HCEC 1CT (cell line): ENCODE measurements around the gene MAP7D2.

Experiments
- DNase-seq: peaks from one replicate; pipeline ENCODE4 v3.0.0-alpha.2; 2017

The MAP7D2 gene

GRCh38 chrX:20037186-20037585 is 79.5 kb downstream of the MAP7D2 start:
- DNase-seq: no peak

DNA sequence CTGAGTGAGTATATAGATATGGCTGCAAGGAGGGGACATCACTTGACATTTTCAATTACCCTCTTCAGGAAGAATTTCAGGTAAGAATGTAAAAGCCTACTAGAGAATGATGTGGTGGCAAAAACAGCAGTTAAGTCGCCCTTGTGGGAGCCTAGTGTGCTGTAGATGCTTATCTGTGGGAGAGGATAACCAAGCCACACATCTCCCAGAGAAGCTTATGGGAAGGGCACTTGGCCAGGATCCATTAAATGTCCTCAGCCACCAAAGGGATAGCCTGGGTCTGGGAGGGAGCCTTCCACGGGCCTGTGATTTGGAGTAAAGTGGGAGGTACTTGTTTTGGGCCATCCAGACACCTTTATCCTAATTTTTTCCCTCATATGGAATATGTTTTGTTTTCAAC is 84.5 kb downstream of the MAP7D2 start:
- DNase-seq: no peak

DNA sequence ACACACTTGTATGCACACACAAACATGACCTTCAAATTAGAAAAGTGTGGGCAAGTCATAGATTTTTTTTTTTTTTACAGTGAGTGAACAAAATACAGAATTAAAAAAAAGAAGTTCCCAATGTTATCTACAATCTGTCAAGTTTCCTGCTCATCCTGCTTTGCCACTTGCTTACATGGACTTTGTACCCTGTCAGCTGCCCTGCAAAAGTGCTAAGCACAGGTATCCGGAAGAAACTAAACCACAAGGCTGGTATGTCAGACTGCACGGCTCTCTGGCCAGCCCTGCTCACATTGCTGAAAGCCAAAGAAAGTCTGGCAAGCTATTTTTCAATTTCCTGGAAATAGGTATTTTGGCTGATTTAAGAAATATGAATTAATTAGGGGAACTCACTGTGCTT is 87.0 kb downstream of the MAP7D2 start:
- DNase-seq: no peak

DNA sequence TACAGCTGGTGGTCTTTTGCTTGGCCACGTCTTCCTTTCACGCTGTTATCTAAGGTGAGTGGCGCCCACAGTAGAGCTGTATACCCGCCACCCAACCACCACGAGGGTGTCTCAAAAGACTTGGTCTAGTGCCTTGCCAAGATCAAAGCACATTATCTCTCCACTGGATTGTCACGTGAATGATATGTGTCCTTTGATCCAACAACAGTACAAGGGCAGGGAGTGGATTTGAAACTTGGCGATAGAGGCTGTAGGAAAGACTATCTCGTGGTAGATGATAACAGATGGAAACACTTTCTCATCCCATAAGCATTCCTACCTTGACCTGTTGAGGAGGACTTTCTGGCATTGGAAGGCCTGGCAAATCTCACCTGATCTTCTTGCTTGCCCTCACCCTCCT is 88.1 kb downstream of the MAP7D2 start:
- DNase-seq: no peak

GRCh38 chrX:20026278-20026677 is 90.4 kb downstream of the MAP7D2 start:
- DNase-seq: peak; percentile 1

GRCh38 chrX:20019672-20020365 is 96.9 kb downstream of the MAP7D2 start:
- DNase-seq: no peak

DNA sequence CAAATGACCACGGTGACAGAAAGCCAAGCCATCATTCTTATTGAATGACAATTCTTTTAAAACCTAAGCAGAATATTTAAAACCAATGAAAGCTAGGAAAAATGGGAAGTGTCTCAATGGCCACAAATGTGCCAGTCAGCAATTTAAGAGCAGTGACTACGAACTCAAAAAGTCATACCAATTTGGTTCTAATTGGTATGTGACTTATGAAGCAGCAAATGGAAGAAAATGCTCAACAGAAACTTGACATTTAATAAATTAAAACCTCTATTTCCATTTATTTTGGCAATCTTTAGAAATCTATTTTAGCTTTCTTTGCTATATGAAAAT is 100.1 kb downstream of the MAP7D2 start:
- no peak for DNase-seq

- DNase-seq: no peak
Measured at GRCh38 chrX:20015945-20016615, 100.6 kb downstream of the MAP7D2 start.

- DNase-seq: no peak
Measured at GRCh38 chrX:20015422-20015821, 101.3 kb downstream of the MAP7D2 start.

DNA sequence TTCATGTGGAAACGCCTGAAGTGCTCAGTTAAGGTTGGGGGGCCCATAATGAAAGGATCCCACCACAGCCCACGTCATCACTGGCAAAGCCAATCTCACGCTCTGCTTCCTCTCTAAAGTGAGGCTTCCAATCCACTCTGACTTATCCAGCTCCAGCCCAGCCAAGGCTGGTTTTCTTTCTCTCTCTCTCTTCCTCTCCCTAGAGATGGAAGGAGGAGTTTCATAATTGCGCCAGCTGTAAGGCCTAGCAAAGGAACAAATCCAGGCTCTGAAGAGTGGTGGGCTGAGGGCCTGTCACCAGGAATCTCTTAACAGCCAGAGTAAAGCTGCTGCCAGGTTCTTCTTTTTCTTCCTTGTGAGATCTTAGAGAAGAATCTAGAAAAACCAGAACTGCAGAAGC is 105.1 kb downstream of the MAP7D2 start:
- DNase-seq: no peak

- DNase-seq: no peak
Measured at GRCh38 chrX:20007962-20008622, 108.6 kb downstream of the MAP7D2 start.

- DNase-seq: no peak
Measured at GRCh38 chrX:20005883-20006282, 110.8 kb downstream of the MAP7D2 start.

DNA sequence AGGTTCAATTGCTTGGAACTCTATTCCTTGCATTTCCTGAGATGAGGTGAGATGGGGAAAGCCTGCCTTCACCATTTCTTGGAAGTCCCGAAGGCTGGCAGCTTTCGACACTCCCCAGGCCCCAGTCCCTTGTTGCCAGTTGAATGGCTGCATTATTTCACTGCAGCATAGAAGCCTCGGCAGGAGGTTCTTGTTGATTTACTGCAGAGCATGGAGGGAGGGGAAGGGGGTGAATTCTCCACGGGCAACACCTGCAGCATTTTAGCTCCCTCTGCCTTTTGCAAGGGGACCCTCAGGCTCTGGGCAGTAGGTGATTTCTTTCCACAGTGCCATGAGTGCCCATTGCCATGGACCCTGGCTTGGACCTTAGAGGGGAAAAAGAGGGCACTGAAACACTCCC is 115.1 kb downstream of the MAP7D2 start:
- no peak for DNase-seq

DNA sequence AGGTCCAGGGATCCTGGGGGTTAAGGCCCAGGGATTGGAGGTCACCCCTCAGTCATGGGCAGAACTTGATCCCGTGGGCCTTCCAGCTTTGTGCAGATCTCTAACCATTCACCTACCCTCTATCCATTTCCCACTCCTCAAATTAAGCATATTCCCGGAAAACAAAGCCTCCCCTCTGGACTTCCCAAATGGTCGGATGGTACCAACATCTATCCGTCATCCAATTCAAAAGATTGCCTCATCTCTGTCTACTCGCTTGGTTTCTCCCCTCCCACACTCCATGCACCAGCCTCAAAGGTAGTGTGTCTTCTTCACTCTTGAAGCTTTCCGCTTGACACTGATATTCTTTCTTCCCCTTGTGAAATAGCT is 125.4 kb downstream of the MAP7D2 start:
- no peak for DNase-seq

- DNase-seq: peak; percentile 82
Measured at GRCh38 chrX:19990556-19991349, 126.0 kb downstream of the MAP7D2 start, which contains the start of gene BCLAF3. Gene BCLAF3 (minus strand): TSS chrX:19991061. CDS start chrX:19970264, 20,797 bp downstream.

- peak; percentile 12 for DNase-seq
Measured at GRCh38 chrX:19990151-19990555, 126.6 kb downstream of the MAP7D2 start.

GRCh38 chrX:19987856-19988255 is 128.9 kb downstream of the MAP7D2 start:
- DNase-seq: no peak

DNA sequence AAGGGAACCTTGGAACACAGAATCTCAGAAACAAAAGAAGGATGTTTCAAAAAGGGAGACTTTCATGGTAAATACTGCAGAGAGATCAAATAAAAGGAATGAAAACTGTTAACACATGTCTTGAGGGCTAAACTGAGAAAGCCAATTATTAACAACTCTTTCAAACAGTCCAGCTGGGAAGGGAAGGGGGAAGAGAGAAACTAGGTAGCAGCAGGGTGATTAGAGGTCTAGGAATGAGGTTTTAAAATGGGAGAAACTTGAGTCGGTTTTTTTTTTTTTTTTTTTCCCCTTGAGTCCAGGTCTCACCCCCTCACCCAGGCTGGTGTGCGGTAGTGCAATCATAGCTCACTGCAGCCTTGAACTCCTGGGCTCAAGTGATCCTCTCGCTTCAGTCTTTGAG is 130.2 kb downstream of the MAP7D2 start:
- no peak for DNase-seq

DNA sequence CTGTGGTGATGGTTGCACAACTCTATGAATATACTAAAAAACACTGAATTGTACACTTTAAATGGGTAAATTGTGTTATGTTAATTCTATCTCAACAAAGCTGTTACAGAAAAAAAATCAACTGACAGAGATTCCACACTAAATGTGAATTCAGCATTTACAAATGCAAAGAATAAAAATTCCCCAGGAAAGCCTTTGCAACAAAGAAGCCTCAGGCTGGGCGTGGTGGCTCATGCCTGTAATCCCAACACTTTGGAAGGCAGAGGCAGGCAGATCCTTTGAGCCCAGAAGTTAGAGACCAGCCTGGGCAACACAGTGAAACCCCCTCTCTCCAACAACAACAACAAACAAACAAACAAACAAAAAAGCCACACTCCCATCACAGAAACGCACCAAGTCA is 134.8 kb downstream of the MAP7D2 start:
- DNase-seq: no peak

GRCh38 chrX:19975845-19976244 is 140.9 kb downstream of the MAP7D2 start:
- DNase-seq: no peak

DNA sequence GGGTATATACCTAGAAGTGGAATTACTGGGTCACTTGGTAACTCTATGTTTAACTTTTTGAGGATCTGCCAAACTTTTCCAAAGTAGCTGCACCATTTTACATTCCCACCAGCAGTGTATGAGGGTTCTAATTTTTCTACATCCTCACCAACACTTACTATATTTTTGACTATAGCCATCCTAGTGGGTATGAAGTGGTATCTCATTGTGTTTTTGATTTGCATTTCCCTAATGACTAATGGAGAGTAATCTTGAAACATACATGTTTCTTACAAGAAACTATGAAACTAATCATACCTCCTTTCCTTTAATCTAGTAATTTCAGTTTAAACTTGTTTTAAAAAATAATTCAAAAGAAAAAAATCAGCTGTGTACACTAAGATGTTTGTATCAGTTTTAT is 143.7 kb downstream of the MAP7D2 start:
- no peak for DNase-seq

DNA sequence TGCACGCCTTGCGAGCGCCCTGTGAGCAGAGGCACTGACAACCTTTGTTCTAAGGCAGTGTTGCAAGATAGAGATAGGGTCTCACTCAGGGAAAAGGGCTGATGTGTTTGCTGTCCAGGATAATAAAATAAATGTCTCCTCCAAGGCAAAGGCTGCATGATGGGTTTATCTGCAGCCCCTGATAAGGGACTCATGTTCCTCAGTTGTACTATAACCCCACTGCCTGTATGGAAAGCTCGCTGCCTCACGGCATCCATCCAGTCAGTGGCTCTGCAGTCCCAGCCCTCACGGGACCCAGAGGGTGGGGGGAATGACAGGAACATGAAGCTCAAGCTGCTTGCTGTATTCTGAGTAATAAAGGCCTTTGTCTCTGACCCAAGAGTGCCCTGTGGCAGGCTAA is 148.4 kb downstream of the MAP7D2 start:
- no peak for DNase-seq

GRCh38 chrX:19966056-19966455 is 150.7 kb downstream of the MAP7D2 start:
- DNase-seq: no peak
